ENCODE data around the gene ZNF814. TPM values are rescaled to one million over a fixed set of nuclear protein-coding genes. Genes with fewer than 3 reads are reported as not detected.
A peak's percentile ranks its signal among the peaks of the same experiment; 100 is the strongest.
"Not testable (repeated sequence)": the region's sequence is repeated elsewhere in the genome, so short reads cannot be mapped to it uniquely, and the experiment has no call there.

ZNF814 gene
- total and polyA plus RNA-seq, 2 experiments from 2014 or later, result 3.6 to 14.1 TPM

DNA sequence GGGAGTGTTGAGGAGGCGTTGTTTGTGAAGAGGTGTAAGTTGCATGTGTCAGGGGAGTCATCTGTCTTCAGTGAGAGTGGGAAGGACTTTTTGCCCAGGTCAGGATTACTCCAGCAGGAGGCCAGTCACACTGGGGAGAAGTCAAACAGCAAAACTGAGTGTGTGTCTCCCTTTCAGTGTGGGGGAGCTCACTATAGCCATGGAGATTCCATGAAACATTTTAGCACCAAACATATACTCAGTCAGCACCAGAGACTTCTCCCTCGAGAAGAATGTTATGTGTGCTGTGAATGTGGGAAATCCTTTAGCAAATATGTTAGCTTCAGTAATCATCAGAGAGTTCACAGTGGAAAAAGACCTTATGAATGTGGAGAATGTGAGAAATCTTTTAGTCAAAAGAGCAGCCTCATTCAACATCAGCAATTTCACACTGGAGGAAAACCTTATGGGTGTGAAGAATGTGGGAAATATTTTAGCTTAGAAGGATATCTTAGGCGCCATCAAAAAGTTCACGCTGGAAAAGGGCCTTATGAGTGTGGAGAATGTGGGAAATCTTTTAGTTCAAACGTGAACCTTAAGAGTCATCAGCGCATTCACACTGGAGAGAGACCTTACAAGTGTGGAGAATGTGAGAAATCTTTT lies 47.6 kb downstream of the ZNF814 start:
- WGBS, 2 experiments (ENCODE audit: low coverage in 1 of 2, low lambda C conversion rate in 2 of 2, missing lambda C conversion rate in 2 of 2), result 60 to 67% methylated on average over 6 of the region's 6 CpGs
- H3K79me2 ChIP-seq (ENCODE audit: insufficient read depth), result peaks cover 97% of the 10 kb centered on the region
- TF ChIP-seq EZH2 (IDR thresholded peaks at IDR 0.05; ENCODE audit: insufficient read depth, poor library complexity, severe bottlenecking) (no peak), EZH2phosphoT487 (IDR thresholded peaks at IDR 0.05; ENCODE audit: insufficient read depth, low read depth) (no peak)

DNA sequence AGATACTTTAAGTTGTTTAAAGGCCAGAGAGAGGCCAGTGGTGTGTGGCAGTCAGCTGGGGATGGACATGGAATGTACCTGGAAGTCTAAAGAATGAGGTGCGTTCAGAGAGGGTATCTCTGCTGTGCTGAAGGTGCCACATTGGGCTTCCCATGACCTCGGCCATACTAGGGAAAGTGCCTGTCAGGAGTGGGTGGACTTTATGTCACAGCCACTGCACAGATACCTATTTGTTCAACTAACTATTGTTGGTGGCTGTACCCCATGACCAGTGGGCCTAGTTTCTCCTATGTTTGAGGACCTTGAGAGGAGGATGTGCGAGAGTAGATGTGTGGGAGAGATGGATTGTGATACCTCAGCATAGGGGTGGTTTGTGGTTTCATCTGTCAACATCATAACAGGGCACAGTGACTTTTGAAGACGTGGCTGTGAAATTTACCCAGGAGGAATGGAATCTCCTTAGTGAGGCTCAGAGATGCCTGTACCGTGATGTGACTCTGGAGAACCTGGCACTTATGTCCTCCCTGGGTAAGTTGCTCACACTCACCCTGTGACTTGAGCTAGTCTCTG lies 50.1 kb downstream of the ZNF814 start:
- WGBS, 2 experiments (ENCODE audit: low coverage in 1 of 2, low lambda C conversion rate in 2 of 2, missing lambda C conversion rate in 2 of 2), result 84 to 85% methylated on average over 4 to 5 of the region's 5 CpGs
- H2AFZ ChIP-seq; DNase-seq; H4K20me1 ChIP-seq (ENCODE audit: insufficient read depth); H3K27me3 ChIP-seq (replicated peaks; ENCODE audit: insufficient read depth); H3F3A ChIP-seq (ENCODE audit: insufficient read depth); H3K36me3 ChIP-seq (ENCODE audit: low read depth); H3K9me2 ChIP-seq (ENCODE audit: insufficient read depth); H3K27ac ChIP-seq; H3K4me1 ChIP-seq (ENCODE audit: insufficient read depth); H3K4me3 ChIP-seq; H3K9me3 ChIP-seq (ENCODE audit: low read depth); H3K4me2 ChIP-seq (ENCODE audit: unreplicated experiment); H3K9ac ChIP-seq; in situ Hi-C loops (cut with MboI): not testable (repeated sequence)
- H3K79me2 ChIP-seq (ENCODE audit: insufficient read depth), result peaks cover 74% of the 10 kb centered on the region

More for the DNA sequence above, 47.6 kb downstream of the ZNF814 start:
- H3K9me2 ChIP-seq (ENCODE audit: insufficient read depth), result no peaks in the 10 kb centered on the region
- H3K27me3 ChIP-seq (replicated peaks; ENCODE audit: insufficient read depth), result no peaks in the 10 kb centered on the region
- no peak overlapping the region for H3K4me3 ChIP-seq
- no peak overlapping the region for H3K9ac ChIP-seq
- no peaks in the 10 kb centered on the region for H3K9me3 ChIP-seq (ENCODE audit: low read depth)
- 0 out of 2 replicates have a peak overlapping the region, but pooled peaks have one; percentile 8 for H3K27ac ChIP-seq
- H3F3A ChIP-seq (ENCODE audit: insufficient read depth), result 0 out of 2 replicates have a peak, but pooled peaks cover 7% of the 10 kb centered on the region
- H3K4me1 ChIP-seq (ENCODE audit: insufficient read depth), result no peaks in the 10 kb centered on the region
- no peak overlapping the region for H2AFZ ChIP-seq
- no peak overlapping the region for H3K4me2 ChIP-seq (ENCODE audit: unreplicated experiment)
- H3K36me3 ChIP-seq (ENCODE audit: low read depth), result peaks cover 6% of the 10 kb centered on the region; the same call in 1 of the 2 replicates
- H4K20me1 ChIP-seq (ENCODE audit: insufficient read depth), result no peaks in the 10 kb centered on the region; the same call in 1 of the 2 replicates
- peak; percentile 13 for DNase-seq
- in situ Hi-C loops (cut with MboI), result no loop called here

DNA sequence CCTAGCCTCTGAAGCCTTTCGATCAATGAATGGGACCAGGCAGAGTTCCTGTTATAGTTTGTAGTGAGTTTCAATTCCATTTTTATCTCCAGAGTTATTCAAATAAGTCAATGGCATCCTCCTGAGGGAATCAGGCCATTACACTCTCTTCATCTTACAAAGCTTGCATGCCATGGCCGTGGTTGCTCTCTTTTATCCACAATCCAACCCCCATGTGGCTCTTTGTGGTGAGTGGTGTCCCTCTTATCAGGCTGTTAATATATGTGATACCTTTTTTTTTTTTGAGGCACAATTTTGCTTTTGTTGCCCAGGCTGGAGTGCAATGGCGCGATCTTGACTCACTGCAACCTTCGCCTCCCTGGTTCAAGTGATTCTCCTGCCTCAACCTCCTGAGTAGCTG lies 51.8 kb downstream of the ZNF814 start:
- H3K4me2 ChIP-seq (ENCODE audit: unreplicated experiment); H3K27me3 ChIP-seq (replicated peaks; ENCODE audit: insufficient read depth); H3K27ac ChIP-seq; H3K9ac ChIP-seq; H3K36me3 ChIP-seq (ENCODE audit: low read depth); DNase-seq; H3K9me3 ChIP-seq (ENCODE audit: low read depth); H2AFZ ChIP-seq; H3F3A ChIP-seq (ENCODE audit: insufficient read depth); H3K4me1 ChIP-seq (ENCODE audit: insufficient read depth); in situ Hi-C loops (cut with MboI); H3K9me2 ChIP-seq (ENCODE audit: insufficient read depth); H3K4me3 ChIP-seq; H4K20me1 ChIP-seq (ENCODE audit: insufficient read depth): not testable (repeated sequence)
- H3K79me2 ChIP-seq (ENCODE audit: insufficient read depth), result peaks cover 67% of the 10 kb centered on the region
- WGBS, 2 experiments (ENCODE audit: low coverage in 1 of 2, low lambda C conversion rate in 2 of 2, missing lambda C conversion rate in 2 of 2), result 82 to 90% methylated on average over 5 of the region's 5 CpGs

GRCh38 chr19:57830071-57830602 lies 58.7 kb downstream of the ZNF814 start, which contains the start of gene ZNF587B:
ZNF587B (plus strand) TSS chr19:57830299; CDS start chr19:57830529, 230 bp downstream.
- H3K9ac ChIP-seq, result peak within 1 kb of the TSS; percentile 62

More at GRCh38 chr19:57830071-57830602, 58.7 kb downstream of the ZNF814 start, which contains the start of gene ZNF587B:
- in situ Hi-C loops (cut with MboI), result no loop called here
- Histone ChIP-seq H3K4me3 (peak within 1 kb of the TSS; percentile 64), H3K27me3 (replicated peaks; ENCODE audit: insufficient read depth) (no peaks in the 10 kb centered on the region), H3K36me3 (ENCODE audit: low read depth) (no peaks in the 10 kb centered on the region), H3K4me2 (ENCODE audit: unreplicated experiment) (peak within 1 kb of the TSS; percentile 76), H3F3A (ENCODE audit: insufficient read depth) (no peaks in the 10 kb centered on the region), H3K9me3 (ENCODE audit: low read depth) (no peaks in the 10 kb centered on the region), H2AFZ (peak within 1 kb of the TSS; percentile 80), H3K27ac (peak within 1 kb of the TSS; percentile 31; the same call in 1 of the 2 replicates), H4K20me1 (ENCODE audit: insufficient read depth) (no peaks in the 10 kb centered on the region), H3K79me2 (ENCODE audit: insufficient read depth) (peaks cover 78% of the 10 kb centered on the region), H3K9me2 (ENCODE audit: insufficient read depth) (no peaks in the 10 kb centered on the region), H3K4me1 (ENCODE audit: insufficient read depth) (no peaks in the 10 kb centered on the region)
- peak; percentile 64 for DNase-seq
- WGBS, 2 experiments (ENCODE audit: low coverage in 1 of 2, low lambda C conversion rate in 2 of 2, missing lambda C conversion rate in 2 of 2), result 31 to 32% methylated on average over 22 of the region's 22 CpGs
- no peak for TF ChIP-seq EZH2phosphoT487 (IDR thresholded peaks at IDR 0.05; ENCODE audit: insufficient read depth, low read depth)
